Endometrial microvascular endothelial cells (primary cell): ENCODE data around the gene RNASE4. TPM values are rescaled to one million over a fixed set of nuclear protein-coding genes. Genes with fewer than 3 reads are reported as not detected.
"Not testable (repeated sequence)": the region's sequence is repeated elsewhere in the genome, so short reads cannot be mapped to it uniquely, and the experiment has no call there.

Source experiments
- in situ Hi-C: cut with HindIII; loops from 2 replicates; pipeline ENCODE4 v1.10.0; 2017; ENCODE audit warnings: low sequenced_read_pairs, low pct_unique_long_range_greater_than_20kb; ENCODE audit errors: inconsistent ontology term
- total RNA-seq: library from RNA; depleted of rRNA; stranded (reverse); fragments of >200 nt; gene quantifications from one replicate; pipeline ENCODE4 v1.2.3, GENCODE V29; 2015; ENCODE audit errors: inconsistent ontology term

The RNASE4 gene
- total RNA-seq, 1 donor from 2014 or later: 15.5 TPM

- in situ Hi-C loops: no loop called here
These were observed 7.9 kb downstream of the RNASE4 start for GRCh38 chr14:20692116-20692751.

- in situ Hi-C loops: no loop called here
These were observed 12.4 kb downstream of the RNASE4 start for GRCh38 chr14:20696764-20697163.

GRCh38 chr14:20697273-20698017, 13.1 kb downstream of the RNASE4 start:
- in situ Hi-C loops: no loop called here

GRCh38 chr14:20698018-20698329, 13.6 kb downstream of the RNASE4 start:
- in situ Hi-C loops: no loop called here

GRCh38 chr14:20698934-20699333, 14.6 kb downstream of the RNASE4 start:
- in situ Hi-C loops: no loop called here

- in situ Hi-C loops: loop anchor here (25.0 kb wide), 1 partner anchor 162 kb away; no protein-coding TSS in a partner anchor
These were observed 15.6 kb downstream of the RNASE4 start for GRCh38 chr14:20699931-20700330.

GRCh38 chr14:20700965-20701364, 16.6 kb downstream of the RNASE4 start:
- in situ Hi-C loops: loop anchor here (25.0 kb wide), 1 partner anchor 161 kb away; no protein-coding TSS in a partner anchor

- in situ Hi-C loops: loop anchor here (25.0 kb wide), 1 partner anchor 155 kb away; no protein-coding TSS in a partner anchor
These were observed 22.4 kb downstream of the RNASE4 start for GRCh38 chr14:20706657-20707355.

- in situ Hi-C loops: loop anchor here (25.0 kb wide), 1 partner anchor 155 kb away; no protein-coding TSS in a partner anchor
These were observed 23.3 kb downstream of the RNASE4 start for GRCh38 chr14:20707622-20708021.

GRCh38 chr14:20711261-20711660, 26.9 kb downstream of the RNASE4 start:
- in situ Hi-C loops: loop anchor here (25.0 kb wide), 1 partner anchor 151 kb away; no protein-coding TSS in a partner anchor

- in situ Hi-C loops: loop anchor here (25.0 kb wide), 1 partner anchor 151 kb away; no protein-coding TSS in a partner anchor
These were observed 27.3 kb downstream of the RNASE4 start for GRCh38 chr14:20711685-20712084.

- in situ Hi-C loops: loop anchor here (25.0 kb wide), 1 partner anchor 149 kb away; no protein-coding TSS in a partner anchor
These were observed 28.5 kb downstream of the RNASE4 start for GRCh38 chr14:20712904-20713303.

GRCh38 chr14:20714593-20715250, 30.4 kb downstream of the RNASE4 start:
- in situ Hi-C loops: loop anchor here (25.0 kb wide), 1 partner anchor 148 kb away; no protein-coding TSS in a partner anchor

GRCh38 chr14:20719777-20720176, 35.4 kb downstream of the RNASE4 start:
- in situ Hi-C loops: loop anchor here (25.0 kb wide), 1 partner anchor 143 kb away; no protein-coding TSS in a partner anchor

- in situ Hi-C loops: loop anchor here (25.0 kb wide), 1 partner anchor 142 kb away; no protein-coding TSS in a partner anchor
These were observed 36.4 kb downstream of the RNASE4 start for GRCh38 chr14:20720741-20721140.

GRCh38 chr14:20722016-20722415, 37.7 kb downstream of the RNASE4 start:
- in situ Hi-C loops: loop anchor here (25.0 kb wide), 1 partner anchor 140 kb away; no protein-coding TSS in a partner anchor

- in situ Hi-C loops: loop anchor here (25.0 kb wide), 1 partner anchor 139 kb away; no protein-coding TSS in a partner anchor
These were observed 39.1 kb downstream of the RNASE4 start for GRCh38 chr14:20723488-20723887.

GRCh38 chr14:20726121-20726520, 41.8 kb downstream of the RNASE4 start:
- in situ Hi-C loops: not testable (repeated sequence)

- in situ Hi-C loops: no loop called here
These were observed 42.2 kb downstream of the RNASE4 start for GRCh38 chr14:20726531-20726930.
